Panc1 (cell line): ENCODE measurements around the gene DOCK4. TPM values are rescaled to one million over a fixed set of nuclear protein-coding genes. Genes with fewer than 3 reads are reported as not detected.

Experiments
- ATAC-seq: fragments of 200-7000 bp; cut with Tn5 transposase; 2 replicates; pipeline ENCODE4 v1.9.1; 2020; ENCODE audit warnings: mild to moderate bottlenecking, moderate library complexity
- BruUV-seq: library from RNA; stranded (reverse); fragments of 400-500 nt; replicated peaks from 2 replicates; lab custom pipeline; 2021; lab: Mats Ljungman, UMichigan
- CTCF ChIA-PET: fragments of 300-600 bp; sonication (Branson Sonifier 250); formaldehyde crosslinking; loops from one replicate; lab custom pipeline; 2022; ENCODE audit warnings: antibody characterized with exemption; lab: Charles Lee
- POLR2A ChIA-PET: fragments of 300-600 bp; sonication (Branson Sonifier 250); formaldehyde crosslinking; loops from one replicate; lab custom pipeline; 2022; ENCODE audit warnings: antibody characterized with exemption; lab: Charles Lee
- DNase-seq: peaks from one replicate; pipeline ENCODE4 v3.0.0-alpha.2; 2010; ENCODE audit warnings: low read depth, low spot score
- H3K27ac ChIP-seq: 2 replicates; pipeline ENCODE4 v1.5.1; 2011; ENCODE audit warnings: mild to moderate bottlenecking, low read length, inconsistent platforms
- H3K27me3 ChIP-seq: fragments of 200-500 bp; sonication (Bioruptor generic); 2 replicates; pipeline ENCODE4 v1.6.0; 2014; ENCODE audit warnings: low read length, inconsistent platforms; ENCODE audit not compliant: control insufficient read depth, insufficient read depth
- H3K36me3 ChIP-seq: fragments of 200-500 bp; sonication (Bioruptor generic); 2 replicates; pipeline ENCODE4 v1.5.1; 2014; ENCODE audit warnings: inconsistent platforms, mild to moderate bottlenecking, low read length, moderate library complexity; ENCODE audit not compliant: control insufficient read depth, insufficient read depth
- H3K4me1 ChIP-seq: 2 replicates; pipeline ENCODE4 v1.5.1; 2011; ENCODE audit warnings: inconsistent platforms, mild to moderate bottlenecking, low read length, moderate library complexity; ENCODE audit not compliant: control insufficient read depth, insufficient read depth
- H3K4me3 ChIP-seq, 2 experiments: 2 replicates each; pipeline ENCODE4 v1.5.1; 2011 to 2012; ENCODE audit warnings: low read depth in 2 of 2, low read length in 2 of 2, mild to moderate bottlenecking in 2 of 2, inconsistent platforms in 1 of 2, moderate library complexity in 1 of 2
- H3K9me3 ChIP-seq: fragments of 200-500 bp; sonication (Bioruptor generic); 2 replicates; pipeline ENCODE4 v1.5.1; 2014; ENCODE audit warnings: low read depth, mild to moderate bottlenecking, inconsistent platforms, low read length, moderate library complexity; ENCODE audit not compliant: control insufficient read depth, insufficient read depth
- CTCF ChIP-seq: fragments of 450-650 bp; IDR thresholded peaks from 2 replicates; pipeline ENCODE4 v1.5.1; 2017; ENCODE audit warnings: mild to moderate bottlenecking
- POLR2AphosphoS5 ChIP-seq: IDR thresholded peaks from 2 replicates; pipeline ENCODE4 v1.6.1; 2012; ENCODE audit warnings: mild to moderate bottlenecking, low read depth, low read length, moderate library complexity
- SIN3A ChIP-seq: IDR thresholded peaks from 2 replicates; pipeline ENCODE4 v1.6.1; 2012; ENCODE audit warnings: low read depth, mild to moderate bottlenecking, low read length, moderate library complexity, borderline replicate concordance; ENCODE audit not compliant: insufficient read depth
- TCF7L2 ChIP-seq: IDR thresholded peaks from 2 replicates; pipeline ENCODE4 v1.6.1; 2011; ENCODE audit warnings: mild to moderate bottlenecking, low read depth, low read length, inconsistent platforms
- in situ Hi-C: cut with HindIII; loops from 2 replicates; pipeline ENCODE4 v1.10.0; 2016; ENCODE audit warnings: low sequenced_read_pairs, low pct_unique_long_range_greater_than_20kb
- intact Hi-C: fragments of 100-400 bp; cut with micrococcal nuclease; formaldehyde crosslinking; loops from one replicate; pipeline ENCODE4 v1.10.0; 2022; ENCODE audit not compliant: unreplicated experiment
- total RNA-seq: library from RNA; stranded (reverse); gene quantifications from one replicate; pipeline ENCODE4 v1.2.1, GENCODE V29; 2021; ENCODE audit not compliant: unreplicated experiment
- TF ChIP-seq, protein P1 (sequence below), 2 experiments: IDR thresholded peaks; 2 replicates each; pipeline ENCODE4 v1.6.1; 2011 to 2012; ENCODE audit warnings: low read depth in 2 of 2, control low read depth in 1 of 2, low read length in 1 of 2, mild to moderate bottlenecking in 1 of 2, moderate library complexity in 1 of 2; ENCODE audit not compliant: insufficient read depth in 1 of 2

Gene DOCK4
- total RNA-seq, 1 experiment from 2014 or later = 10.8 TPM

DNA sequence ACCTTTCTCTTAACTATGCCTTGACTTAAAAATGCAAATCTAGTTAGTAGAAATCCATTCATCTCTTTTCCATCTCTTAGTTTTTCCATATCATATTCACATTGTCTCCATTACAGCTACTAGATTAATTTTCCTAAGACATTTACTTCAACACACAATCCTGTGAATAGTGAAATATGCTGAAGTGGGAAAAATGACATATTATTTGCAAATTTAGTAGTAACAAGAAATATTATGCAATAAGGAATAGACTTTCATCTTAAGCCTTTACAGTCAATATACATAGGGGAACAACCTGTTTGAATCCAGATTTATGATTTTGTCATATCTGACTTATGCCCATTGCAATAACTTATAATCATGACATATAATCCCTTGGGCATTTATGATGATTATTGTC is 366.9 kb downstream of the DOCK4 start:
- ATAC-seq = no peak
- intact Hi-C loops = no loop called here
- TF ChIP-seq SIN3A (no peak), POLR2AphosphoS5 (no peak)
- Histone ChIP-seq H3K36me3 (no peaks in the 10 kb centered on the region), H3K9me3 (no peaks in the 10 kb centered on the region), H3K4me3 (no peak overlapping the region), H3K27ac (no peak overlapping the region), H3K27me3 (no peaks in the 10 kb centered on the region), H3K4me1 (no peaks in the 10 kb centered on the region)
- CTCF ChIA-PET = no interaction called here
- POLR2A ChIA-PET = no interaction called here
- in situ Hi-C loops = no loop called here
- no TSS peak for BruUV-seq
- no peak for DNase-seq

- no peak for TF ChIP-seq CTCF
- no peak for TF ChIP-seq TCF7L2
- TF ChIP-seq, protein P1, sequence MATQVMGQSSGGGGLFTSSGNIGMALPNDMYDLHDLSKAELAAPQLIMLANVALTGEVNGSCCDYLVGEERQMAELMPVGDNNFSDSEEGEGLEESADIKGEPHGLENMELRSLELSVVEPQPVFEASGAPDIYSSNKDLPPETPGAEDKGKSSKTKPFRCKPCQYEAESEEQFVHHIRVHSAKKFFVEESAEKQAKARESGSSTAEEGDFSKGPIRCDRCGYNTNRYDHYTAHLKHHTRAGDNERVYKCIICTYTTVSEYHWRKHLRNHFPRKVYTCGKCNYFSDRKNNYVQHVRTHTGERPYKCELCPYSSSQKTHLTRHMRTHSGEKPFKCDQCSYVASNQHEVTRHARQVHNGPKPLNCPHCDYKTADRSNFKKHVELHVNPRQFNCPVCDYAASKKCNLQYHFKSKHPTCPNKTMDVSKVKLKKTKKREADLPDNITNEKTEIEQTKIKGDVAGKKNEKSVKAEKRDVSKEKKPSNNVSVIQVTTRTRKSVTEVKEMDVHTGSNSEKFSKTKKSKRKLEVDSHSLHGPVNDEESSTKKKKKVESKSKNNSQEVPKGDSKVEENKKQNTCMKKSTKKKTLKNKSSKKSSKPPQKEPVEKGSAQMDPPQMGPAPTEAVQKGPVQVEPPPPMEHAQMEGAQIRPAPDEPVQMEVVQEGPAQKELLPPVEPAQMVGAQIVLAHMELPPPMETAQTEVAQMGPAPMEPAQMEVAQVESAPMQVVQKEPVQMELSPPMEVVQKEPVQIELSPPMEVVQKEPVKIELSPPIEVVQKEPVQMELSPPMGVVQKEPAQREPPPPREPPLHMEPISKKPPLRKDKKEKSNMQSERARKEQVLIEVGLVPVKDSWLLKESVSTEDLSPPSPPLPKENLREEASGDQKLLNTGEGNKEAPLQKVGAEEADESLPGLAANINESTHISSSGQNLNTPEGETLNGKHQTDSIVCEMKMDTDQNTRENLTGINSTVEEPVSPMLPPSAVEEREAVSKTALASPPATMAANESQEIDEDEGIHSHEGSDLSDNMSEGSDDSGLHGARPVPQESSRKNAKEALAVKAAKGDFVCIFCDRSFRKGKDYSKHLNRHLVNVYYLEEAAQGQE (IDR thresholded peaks at IDR 0.05; ENCODE audit: insufficient read depth in 1 of 2, low read depth in 2 of 2, low read length in 1 of 2) = no peak
- H3K27ac ChIP-seq = no peak overlapping the region
- ChIA-PET CTCF (no interaction called here), POLR2A (no interaction called here)
- no peaks in the 10 kb centered on the region for H3K27me3 ChIP-seq
- ATAC-seq = no peak
- H3K9me3 ChIP-seq = no peaks in the 10 kb centered on the region
- BruUV-seq = no TSS peak
- no peak for DNase-seq
- H3K4me1 ChIP-seq = no peaks in the 10 kb centered on the region
- intact Hi-C loops = no loop called here
- H3K36me3 ChIP-seq = no peaks in the 10 kb centered on the region
- no peak overlapping the region for H3K4me3 ChIP-seq
- in situ Hi-C loops = no loop called here
Observed at GRCh38 chr7:111836592-111836991, 369.6 kb downstream of the DOCK4 start.

- ATAC-seq (no peak), DNase-seq (no peak)
- no peaks in the 10 kb centered on the region for H3K27me3 ChIP-seq
- H3K9me3 ChIP-seq = no peaks in the 10 kb centered on the region
- no peaks in the 10 kb centered on the region for H3K4me1 ChIP-seq
- no peaks in the 10 kb centered on the region for H3K36me3 ChIP-seq
- ChIA-PET POLR2A (no interaction called here), CTCF (no interaction called here)
- no peak overlapping the region for H3K4me3 ChIP-seq
- BruUV-seq = no TSS peak
- no peak overlapping the region for H3K27ac ChIP-seq
- in situ Hi-C loops = no loop called here
- intact Hi-C loops = no loop called here
- TF ChIP-seq, protein P1 (IDR thresholded peaks at IDR 0.05; ENCODE audit: insufficient read depth in 1 of 2, low read depth in 2 of 2, low read length in 1 of 2) = no peak
- no peak for TF ChIP-seq TCF7L2
Observed at GRCh38 chr7:111835066-111835465, 371.1 kb downstream of the DOCK4 start.
